Measurements from ENCODE around the gene OR6Y1. TPM values are rescaled to one million over a fixed set of nuclear protein-coding genes. Genes with fewer than 3 reads are reported as not detected.

The OR6Y1 gene
- total RNA-seq, 1 experiment from 2014 or later: not detected

DNA sequence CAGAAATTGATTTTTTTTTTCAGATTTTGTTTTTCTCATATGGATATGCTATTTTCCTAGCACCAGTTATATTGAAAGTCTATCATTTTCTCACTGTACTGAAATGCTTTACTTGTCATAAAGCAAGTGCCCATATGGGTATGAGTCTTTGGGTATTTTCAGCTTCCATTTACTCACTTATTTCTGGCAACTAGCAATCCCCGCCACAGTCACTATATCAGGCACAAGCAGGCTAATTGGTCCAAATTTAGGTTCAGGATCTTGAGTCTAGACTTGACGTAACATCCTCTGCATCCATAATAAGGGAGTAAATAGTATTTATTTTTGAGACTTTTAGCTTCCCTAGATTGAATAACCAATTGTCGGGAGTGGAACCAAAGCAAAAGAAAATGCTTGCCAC is 23.4 kb upstream of the OR6Y1 start:
- no TSS peak for BruUV-seq (replicated peaks)
- no peak overlapping the region for H3K9ac ChIP-seq (ENCODE audit: low read length)
- no peaks in the 10 kb centered on the region for H3K9me3 ChIP-seq (ENCODE audit: low read length)
- H3K4me2 ChIP-seq (ENCODE audit: low read length): no peak overlapping the region
- POLR2A ChIA-PET (ENCODE audit: unreplicated experiment): no interaction called here
- ATAC-seq: no peak
- no peak for DNase-seq
- TF ChIP-seq EZH2 (IDR thresholded peaks at IDR 0.05; ENCODE audit: low read length, unreplicated experiment): no peak
- no peak for TF ChIP-seq CTCF (conservative IDR thresholded peaks at IDR 0.05; ENCODE audit: low read depth, low read length)
- TF ChIP-seq EZH2phosphoT487 (IDR thresholded peaks at IDR 0.05; ENCODE audit: borderline replicate concordance, low read length): no peak
- H3K4me1 ChIP-seq (ENCODE audit: insufficient read depth, low read length): no peaks in the 10 kb centered on the region
- no peak overlapping the region for H3K27ac ChIP-seq (ENCODE audit: low read length)
- intact Hi-C loops (cut with micrococcal nuclease): no loop called here
- no peaks in the 10 kb centered on the region for H4K20me1 ChIP-seq (ENCODE audit: low read length)
- H3K36me3 ChIP-seq (ENCODE audit: low read depth, low read length): no peaks in the 10 kb centered on the region
- H3K79me2 ChIP-seq (ENCODE audit: low read length): no peaks in the 10 kb centered on the region
- CTCF ChIA-PET: no interaction called here
- H3K4me3 ChIP-seq (ENCODE audit: low read length): no peak overlapping the region
- peaks cover 10% of the 10 kb centered on the region for H3K27me3 ChIP-seq (ENCODE audit: low read length)
- no peak overlapping the region for H2AFZ ChIP-seq (ENCODE audit: low read length)
- no peaks in the 10 kb centered on the region for H3K9me2 ChIP-seq (replicated peaks; ENCODE audit: low read length)
- H3F3A ChIP-seq (ENCODE audit: low read length, unreplicated experiment): no peaks in the 10 kb centered on the region

GRCh38 chr1:158572226-158572625 is 18.0 kb upstream of the OR6Y1 start:
- DNase-seq (no peak), ATAC-seq (no peak)
- no peak overlapping the region for H3K9ac ChIP-seq (ENCODE audit: low read length)
- intact Hi-C loops (cut with micrococcal nuclease): no loop called here
- TF ChIP-seq EZH2phosphoT487 (IDR thresholded peaks at IDR 0.05; ENCODE audit: borderline replicate concordance, low read length): no peak
- no peak for TF ChIP-seq EZH2 (IDR thresholded peaks at IDR 0.05; ENCODE audit: low read length, unreplicated experiment)
- no peak for TF ChIP-seq CTCF (conservative IDR thresholded peaks at IDR 0.05; ENCODE audit: low read depth, low read length)
- no peaks in the 10 kb centered on the region for H3K4me1 ChIP-seq (ENCODE audit: insufficient read depth, low read length)
- H3K79me2 ChIP-seq (ENCODE audit: low read length): no peaks in the 10 kb centered on the region
- POLR2A ChIA-PET (ENCODE audit: unreplicated experiment): no interaction called here
- H3F3A ChIP-seq (ENCODE audit: low read length, unreplicated experiment): no peaks in the 10 kb centered on the region
- BruUV-seq (replicated peaks): no TSS peak
- no peaks in the 10 kb centered on the region for H4K20me1 ChIP-seq (ENCODE audit: low read length)
- no peak overlapping the region for H3K27ac ChIP-seq (ENCODE audit: low read length)
- CTCF ChIA-PET: no interaction called here
- no peaks in the 10 kb centered on the region for H3K9me2 ChIP-seq (replicated peaks; ENCODE audit: low read length)
- peaks cover 3% of the 10 kb centered on the region; the same call in 1 of the 2 replicates for H3K27me3 ChIP-seq (ENCODE audit: low read length)
- no peaks in the 10 kb centered on the region; the same call in 1 of the 2 replicates for H3K9me3 ChIP-seq (ENCODE audit: low read length)
- no peaks in the 10 kb centered on the region for H3K36me3 ChIP-seq (ENCODE audit: low read depth, low read length)
- no peak overlapping the region for H2AFZ ChIP-seq (ENCODE audit: low read length)
- H3K4me3 ChIP-seq (ENCODE audit: low read length): no peak overlapping the region
- H3K4me2 ChIP-seq (ENCODE audit: low read length): no peak overlapping the region

GRCh38 chr1:158570480-158570879 is 16.3 kb upstream of the OR6Y1 start, which contains the start of gene OR6P1:
TSS of gene OR6P1 (minus strand) at chr1:158570580. CDS start at chr1:158563604, 6,976 bp downstream.
- ChIA-PET CTCF (no interaction called here), POLR2A (ENCODE audit: unreplicated experiment) (no interaction called here)

More at GRCh38 chr1:158570480-158570879, 16.3 kb upstream of the OR6Y1 start, which contains the start of gene OR6P1:
- Histone ChIP-seq H3K4me3 (ENCODE audit: low read length) (no peak within 1 kb of the TSS), H4K20me1 (ENCODE audit: low read length) (no peaks in the 10 kb centered on the region), H2AFZ (ENCODE audit: low read length) (no peak within 1 kb of the TSS), H3K4me2 (ENCODE audit: low read length) (no peak within 1 kb of the TSS), H3K4me1 (ENCODE audit: insufficient read depth, low read length) (no peaks in the 10 kb centered on the region), H3K27me3 (ENCODE audit: low read length) (no peaks in the 10 kb centered on the region), H3K9me3 (ENCODE audit: low read length) (no peaks in the 10 kb centered on the region; the same call in 1 of the 2 replicates), H3K27ac (ENCODE audit: low read length) (no peak within 1 kb of the TSS), H3K9ac (ENCODE audit: low read length) (no peak within 1 kb of the TSS), H3F3A (ENCODE audit: low read length, unreplicated experiment) (no peaks in the 10 kb centered on the region), H3K79me2 (ENCODE audit: low read length) (no peaks in the 10 kb centered on the region), H3K9me2 (replicated peaks; ENCODE audit: low read length) (no peaks in the 10 kb centered on the region), H3K36me3 (ENCODE audit: low read depth, low read length) (no peaks in the 10 kb centered on the region)
- no peak for ATAC-seq
- TF ChIP-seq EZH2 (IDR thresholded peaks at IDR 0.05; ENCODE audit: low read length, unreplicated experiment) (no peak), EZH2phosphoT487 (IDR thresholded peaks at IDR 0.05; ENCODE audit: borderline replicate concordance, low read length) (no peak), CTCF (conservative IDR thresholded peaks at IDR 0.05; ENCODE audit: low read depth, low read length) (no peak)
- BruUV-seq (replicated peaks): no TSS peak
- no peak for DNase-seq
- intact Hi-C loops (cut with micrococcal nuclease): no loop called here
